ENCODE data around the gene DET1.

DET1 gene

GRCh38 chr15:88487796-88488523 is 58.5 kb downstream of the DET1 start:
- no peak overlapping the region for H3K4me2 ChIP-seq (ENCODE audit: low read length)

GRCh38 chr15:88487178-88487795 is 59.2 kb downstream of the DET1 start:
- Histone ChIP-seq H3K36me3 (ENCODE audit: control insufficient read depth, low read length) (no peaks in the 10 kb centered on the region), H3K79me2 (ENCODE audit: control insufficient read depth, low read length) (no peaks in the 10 kb centered on the region), H3K4me3 (ENCODE audit: low read length) (no peak overlapping the region), H3K4me1 (ENCODE audit: control insufficient read depth, low read length) (peaks cover 6% of the 10 kb centered on the region), H3K9me2 (replicated peaks; ENCODE audit: control insufficient read depth, low read length) (no peaks in the 10 kb centered on the region), H3K27me3 (ENCODE audit: control insufficient read depth, low read length) (no peaks in the 10 kb centered on the region), H4K20me1 (ENCODE audit: control insufficient read depth, insufficient read depth, low read depth, low read length) (0 out of 2 replicates have a peak, but pooled peaks cover 3% of the 10 kb centered on the region), H3K27ac (ENCODE audit: low read depth, low read length) (no peak overlapping the region), H3F3A (ENCODE audit: control insufficient read depth, insufficient read depth) (no peaks in the 10 kb centered on the region), H3K9me3 (ENCODE audit: control insufficient read depth, insufficient read depth, low read length) (no peaks in the 10 kb centered on the region), H3K4me2 (ENCODE audit: low read length) (no peak overlapping the region)
- TF ChIP-seq, protein P1, sequence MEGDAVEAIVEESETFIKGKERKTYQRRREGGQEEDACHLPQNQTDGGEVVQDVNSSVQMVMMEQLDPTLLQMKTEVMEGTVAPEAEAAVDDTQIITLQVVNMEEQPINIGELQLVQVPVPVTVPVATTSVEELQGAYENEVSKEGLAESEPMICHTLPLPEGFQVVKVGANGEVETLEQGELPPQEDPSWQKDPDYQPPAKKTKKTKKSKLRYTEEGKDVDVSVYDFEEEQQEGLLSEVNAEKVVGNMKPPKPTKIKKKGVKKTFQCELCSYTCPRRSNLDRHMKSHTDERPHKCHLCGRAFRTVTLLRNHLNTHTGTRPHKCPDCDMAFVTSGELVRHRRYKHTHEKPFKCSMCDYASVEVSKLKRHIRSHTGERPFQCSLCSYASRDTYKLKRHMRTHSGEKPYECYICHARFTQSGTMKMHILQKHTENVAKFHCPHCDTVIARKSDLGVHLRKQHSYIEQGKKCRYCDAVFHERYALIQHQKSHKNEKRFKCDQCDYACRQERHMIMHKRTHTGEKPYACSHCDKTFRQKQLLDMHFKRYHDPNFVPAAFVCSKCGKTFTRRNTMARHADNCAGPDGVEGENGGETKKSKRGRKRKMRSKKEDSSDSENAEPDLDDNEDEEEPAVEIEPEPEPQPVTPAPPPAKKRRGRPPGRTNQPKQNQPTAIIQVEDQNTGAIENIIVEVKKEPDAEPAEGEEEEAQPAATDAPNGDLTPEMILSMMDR (IDR thresholded peaks at IDR 0.05; ENCODE audit: low read depth, low read length, poor library complexity, severe bottlenecking) = no peak
- no peak for TF ChIP-seq EZH2phosphoT487 (IDR thresholded peaks at IDR 0.05; ENCODE audit: borderline replicate concordance, low read length)

More at GRCh38 chr15:88487796-88488523, 58.5 kb downstream of the DET1 start:
- Histone ChIP-seq H3K4me1 (ENCODE audit: control insufficient read depth, low read length) (0 out of 2 replicates have a peak, but pooled peaks cover 3% of the 10 kb centered on the region), H4K20me1 (ENCODE audit: control insufficient read depth, insufficient read depth, low read depth, low read length) (0 out of 2 replicates have a peak, but pooled peaks cover 3% of the 10 kb centered on the region), H3F3A (ENCODE audit: control insufficient read depth, insufficient read depth) (no peaks in the 10 kb centered on the region), H3K9me2 (replicated peaks; ENCODE audit: control insufficient read depth, low read length) (no peaks in the 10 kb centered on the region), H3K4me3 (ENCODE audit: low read length) (no peak overlapping the region), H3K27ac (ENCODE audit: low read depth, low read length) (no peak overlapping the region), H3K36me3 (ENCODE audit: control insufficient read depth, low read length) (no peaks in the 10 kb centered on the region), H3K9me3 (ENCODE audit: control insufficient read depth, insufficient read depth, low read length) (no peaks in the 10 kb centered on the region), H3K27me3 (ENCODE audit: control insufficient read depth, low read length) (no peaks in the 10 kb centered on the region), H3K79me2 (ENCODE audit: control insufficient read depth, low read length) (no peaks in the 10 kb centered on the region)
- no peak for TF ChIP-seq EZH2phosphoT487 (IDR thresholded peaks at IDR 0.05; ENCODE audit: borderline replicate concordance, low read length)
- TF ChIP-seq, protein P1 (IDR thresholded peaks at IDR 0.05; ENCODE audit: low read depth, low read length, poor library complexity, severe bottlenecking) = no peak

DNA sequence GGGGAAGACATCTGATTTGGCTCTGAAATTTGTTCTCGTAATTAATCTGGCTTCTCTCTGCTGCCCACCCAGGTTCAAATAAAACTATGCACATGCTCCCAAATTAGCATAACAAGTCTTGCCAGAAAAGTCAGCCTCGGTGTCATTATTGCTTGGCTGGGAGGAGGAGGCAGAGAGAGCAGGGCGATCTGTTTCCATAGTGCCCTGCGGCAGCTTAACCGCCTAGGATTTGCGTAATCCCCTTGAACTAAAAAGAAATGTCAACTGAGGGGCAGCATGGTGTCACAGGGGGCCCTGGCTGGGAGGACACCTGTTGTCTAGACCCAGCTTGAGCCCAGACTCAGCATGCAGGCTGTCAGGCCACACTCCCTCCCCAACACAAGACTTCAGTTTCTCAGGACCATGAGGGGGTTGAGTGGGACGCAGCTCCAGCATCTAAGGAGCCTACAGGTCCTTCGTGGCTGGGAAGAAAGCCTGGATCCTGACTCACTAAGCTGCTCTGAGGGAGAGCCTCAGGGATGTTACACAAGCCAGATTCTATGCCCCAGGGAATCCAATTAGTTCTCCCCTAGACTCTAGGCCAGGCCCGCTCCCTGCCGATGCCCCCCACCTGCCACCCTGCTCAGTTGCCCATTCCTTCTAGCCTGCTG is 61.7 kb downstream of the DET1 start:
- Histone ChIP-seq H3K9me2 (replicated peaks; ENCODE audit: control insufficient read depth, low read length) (no peaks in the 10 kb centered on the region), H3K79me2 (ENCODE audit: control insufficient read depth, low read length) (no peaks in the 10 kb centered on the region), H3K9me3 (ENCODE audit: control insufficient read depth, insufficient read depth, low read length) (no peaks in the 10 kb centered on the region), H3K27ac (ENCODE audit: low read depth, low read length) (no peak overlapping the region), H4K20me1 (ENCODE audit: control insufficient read depth, insufficient read depth, low read depth, low read length) (0 out of 2 replicates have a peak, but pooled peaks cover 3% of the 10 kb centered on the region), H3F3A (ENCODE audit: control insufficient read depth, insufficient read depth) (no peaks in the 10 kb centered on the region), H3K4me3 (ENCODE audit: low read length) (no peak overlapping the region), H3K4me1 (ENCODE audit: control insufficient read depth, low read length) (peaks cover 16% of the 10 kb centered on the region), H3K27me3 (ENCODE audit: control insufficient read depth, low read length) (no peaks in the 10 kb centered on the region), H3K4me2 (ENCODE audit: low read length) (no peak overlapping the region), H3K36me3 (ENCODE audit: control insufficient read depth, low read length) (no peaks in the 10 kb centered on the region)
- no peak for TF ChIP-seq EZH2phosphoT487 (IDR thresholded peaks at IDR 0.05; ENCODE audit: borderline replicate concordance, low read length)
- TF ChIP-seq, protein P1 (IDR thresholded peaks at IDR 0.05; ENCODE audit: low read depth, low read length, poor library complexity, severe bottlenecking) = no peak
